Liver (tissue), 9 donors: Measurements from ENCODE around the gene RGL1. TPM values are rescaled to one million over a fixed set of nuclear protein-coding genes. Genes with fewer than 3 reads are reported as not detected.

ENCODE experiments used
- DNase-seq: peaks from one replicate; pipeline ENCODE4 v3.0.0-alpha.2; 2017; ENCODE audit warnings: low spot score
- H3K27ac ChIP-seq, 2 donors: one replicate each; pipeline ENCODE4 v1.7.0; 2013; ENCODE audit warnings: inconsistent platforms in 2 of 2, low read length in 2 of 2, control low read depth in 1 of 2, low read depth in 1 of 2, mild to moderate bottlenecking in 1 of 2
- H3K27me3 ChIP-seq, 4 donors: one replicate each; pipeline versions ENCODE4 v1.6.1 to v1.7.0; 2013; ENCODE audit warnings: low read length in 3 of 4, inconsistent platforms in 1 of 4, mild to moderate bottlenecking in 1 of 4, moderate library complexity in 1 of 4; ENCODE audit not compliant: control insufficient read depth in 4 of 4, insufficient read depth in 4 of 4
- H3K36me3 ChIP-seq, 4 donors: one replicate each; pipeline versions ENCODE4 v1.6.1 to v1.7.0; 2013; ENCODE audit warnings: low read length in 3 of 4, mild to moderate bottlenecking in 3 of 4, low read depth in 1 of 4, moderate library complexity in 1 of 4; ENCODE audit not compliant: control insufficient read depth in 4 of 4, insufficient read depth in 3 of 4
- H3K4me1 ChIP-seq, 4 donors: one replicate each; pipeline versions ENCODE4 v1.6.1 to v1.7.0; 2013; ENCODE audit warnings: low read length in 3 of 4, mild to moderate bottlenecking in 3 of 4, moderate library complexity in 1 of 4; ENCODE audit not compliant: control insufficient read depth in 4 of 4, insufficient read depth in 4 of 4
- H3K4me3 ChIP-seq, 3 donors: one replicate each; pipeline versions ENCODE4 v1.6.1 to v1.7.0; 2013; ENCODE audit warnings: low read length in 3 of 3, control low read depth in 1 of 3, low read depth in 1 of 3, mild to moderate bottlenecking in 1 of 3
- H3K9ac ChIP-seq, 2 donors: one replicate each; pipeline ENCODE4 v1.7.0; 2013; ENCODE audit warnings: low read length in 2 of 2, mild to moderate bottlenecking in 2 of 2, moderate library complexity in 2 of 2, control low read depth in 1 of 2, low read depth in 1 of 2
- H3K9me3 ChIP-seq, 4 donors: one replicate each; pipeline versions ENCODE4 v1.6.1 to v1.7.0; 2013; ENCODE audit warnings: low read length in 3 of 4; ENCODE audit not compliant: control insufficient read depth in 4 of 4
- ATF3 ChIP-seq: IDR thresholded peaks from 2 replicates; pipeline ENCODE4 v1.6.1; 2016; ENCODE audit warnings: antibody characterized with exemption
- CTCF ChIP-seq: fragments of 150-350 bp; IDR thresholded peaks from 2 replicates; pipeline ENCODE4 v1.5.1; 2017; ENCODE audit warnings: improper control_type of control experiment, low read depth, low read length; ENCODE audit not compliant: missing input control
- EGR1 ChIP-seq, 2 donors: IDR thresholded peaks; 2 replicates each; pipeline ENCODE4 v1.6.1; 2016 to 2018; ENCODE audit warnings: antibody characterized with exemption in 2 of 2, low read depth in 2 of 2
- FOXA2 ChIP-seq: IDR thresholded peaks from 2 replicates; pipeline ENCODE4 v1.6.1; 2016; ENCODE audit warnings: antibody characterized with exemption
- GABPA ChIP-seq, 2 donors: IDR thresholded peaks in 1 of 2; conservative IDR thresholded peaks in 1 of 2; 2 replicates each; pipeline ENCODE4 v1.6.1; 2016; ENCODE audit warnings: antibody characterized with exemption in 2 of 2, mild to moderate bottlenecking in 1 of 2, moderate library complexity in 1 of 2
- HNF4A ChIP-seq, 2 donors: conservative IDR thresholded peaks; 2 replicates each; pipeline ENCODE4 v1.6.1; 2016; ENCODE audit warnings: antibody characterized with exemption in 2 of 2, mild to moderate bottlenecking in 2 of 2
- JUND ChIP-seq, 2 donors: IDR thresholded peaks; 2 replicates each; pipeline ENCODE4 v1.6.1; 2016; ENCODE audit warnings: antibody characterized with exemption in 2 of 2
- MAX ChIP-seq: IDR thresholded peaks from 2 replicates; pipeline ENCODE4 v1.6.1; 2016; ENCODE audit warnings: antibody characterized with exemption
- SP1 ChIP-seq: IDR thresholded peaks from 2 replicates; pipeline ENCODE4 v1.6.1; 2018; ENCODE audit warnings: antibody characterized with exemption, mild to moderate bottlenecking
- TAF1 ChIP-seq: conservative IDR thresholded peaks from 2 replicates; pipeline ENCODE4 v1.6.1; 2016; ENCODE audit warnings: antibody characterized with exemption, mild to moderate bottlenecking
- YY1 ChIP-seq: IDR thresholded peaks from 2 replicates; pipeline ENCODE4 v1.6.1; 2016; ENCODE audit warnings: antibody characterized with exemption, mild to moderate bottlenecking
- WGBS: extraction: QIAGEN DNeasy Blood & Tissue Kit; methylation state at CpG from one replicate; pipeline ENCODE4 v1.1.7; 2013; 5-methylcytosine and 5-hydroxymethylcytosine counted together
- polyA plus RNA-seq, 2 donors: library from polyadenylated mRNA; stranded (reverse) in 1 of 2; unstranded in 1 of 2; fragments of 200-250 nt in 1 of 2; fragments of >200 nt in 1 of 2; fragmentation: Nextera tagmentation in 1 of 2; extraction: Ambion mirVana in 1 of 2; gene quantifications; one replicate each; pipeline versions ENCODE4 v1.2.1 to v1.2.3, GENCODE V29; 2013 to 2015
- total RNA-seq, 2 donors: library from RNA; depleted of rRNA; stranded (reverse); fragments of >200 nt; gene quantifications; one replicate each; pipeline ENCODE4 v1.2.3, GENCODE V29; 2014
- TF ChIP-seq, protein P1 (sequence below): IDR thresholded peaks from 2 replicates; pipeline ENCODE4 v1.6.1; 2016; ENCODE audit warnings: antibody characterized with exemption, mild to moderate bottlenecking
- TF ChIP-seq, protein P2 (sequence below): IDR thresholded peaks from 2 replicates; pipeline ENCODE4 v1.6.1; 2016; ENCODE audit warnings: antibody characterized with exemption
- donor health status: healthy.
- donor health status: healthy.
- donor health status: healthy.
- donor health status: healthy.
- donor health status: healthy.

RGL1 gene
- total and polyA plus RNA-seq, 4 donors: 3.9 to 15.3 (median 8.9) TPM

DNA sequence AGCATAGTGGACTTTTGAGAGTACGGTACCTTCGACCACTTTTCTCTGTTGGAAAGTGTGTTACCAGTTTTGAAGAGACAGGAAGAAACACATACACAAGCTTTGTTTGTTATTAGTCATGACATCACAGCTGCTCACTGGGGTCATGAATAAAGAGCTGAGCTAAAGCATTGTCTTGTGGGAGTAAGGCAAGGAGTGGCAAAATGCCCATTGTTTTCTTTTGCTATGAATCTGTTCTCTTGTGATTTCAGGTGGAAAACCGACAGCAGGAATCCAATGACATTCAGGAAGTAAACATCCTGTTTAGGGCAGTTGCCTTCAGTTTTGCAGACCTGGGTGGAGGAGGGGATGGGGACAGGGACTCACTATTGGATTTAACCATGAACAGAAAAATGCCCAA lies 66.2 kb downstream of the RGL1 start:
- H3K27me3 ChIP-seq: no peaks in the 10 kb centered on the region
- H3K27ac ChIP-seq: peak overlapping the region; percentile 51 to 53
- no peak for DNase-seq
- TF ChIP-seq CTCF (no peak), FOXA2 (no peak)
- H3K4me1 ChIP-seq: peaks cover 0 to 7% (median 2%) of the 10 kb centered on the region in 4 donors
- H3K9me3 ChIP-seq: no peaks in the 10 kb centered on the region
- no peaks in the 10 kb centered on the region for H3K36me3 ChIP-seq
- no peak overlapping the region for H3K9ac ChIP-seq
- 70% methylated on average over 3 of the region's 3 CpGs for WGBS
- no peak overlapping the region for H3K4me3 ChIP-seq

GRCh38 chr1:183871601-183872000 lies 66.7 kb downstream of the RGL1 start:
- H3K9me3 ChIP-seq: no peaks in the 10 kb centered on the region
- no peak overlapping the region for H3K4me3 ChIP-seq
- H3K27me3 ChIP-seq: no peaks in the 10 kb centered on the region
- WGBS: 79% methylated on average over 3 of the region's 3 CpGs
- H3K36me3 ChIP-seq: no peaks in the 10 kb centered on the region
- H3K9ac ChIP-seq: no peak overlapping the region
- H3K4me1 ChIP-seq: peaks cover 0 to 12% (median 2%) of the 10 kb centered on the region in 4 donors
- peak overlapping the region; percentile 51 to 53 for H3K27ac ChIP-seq
- TF ChIP-seq, protein P1, sequence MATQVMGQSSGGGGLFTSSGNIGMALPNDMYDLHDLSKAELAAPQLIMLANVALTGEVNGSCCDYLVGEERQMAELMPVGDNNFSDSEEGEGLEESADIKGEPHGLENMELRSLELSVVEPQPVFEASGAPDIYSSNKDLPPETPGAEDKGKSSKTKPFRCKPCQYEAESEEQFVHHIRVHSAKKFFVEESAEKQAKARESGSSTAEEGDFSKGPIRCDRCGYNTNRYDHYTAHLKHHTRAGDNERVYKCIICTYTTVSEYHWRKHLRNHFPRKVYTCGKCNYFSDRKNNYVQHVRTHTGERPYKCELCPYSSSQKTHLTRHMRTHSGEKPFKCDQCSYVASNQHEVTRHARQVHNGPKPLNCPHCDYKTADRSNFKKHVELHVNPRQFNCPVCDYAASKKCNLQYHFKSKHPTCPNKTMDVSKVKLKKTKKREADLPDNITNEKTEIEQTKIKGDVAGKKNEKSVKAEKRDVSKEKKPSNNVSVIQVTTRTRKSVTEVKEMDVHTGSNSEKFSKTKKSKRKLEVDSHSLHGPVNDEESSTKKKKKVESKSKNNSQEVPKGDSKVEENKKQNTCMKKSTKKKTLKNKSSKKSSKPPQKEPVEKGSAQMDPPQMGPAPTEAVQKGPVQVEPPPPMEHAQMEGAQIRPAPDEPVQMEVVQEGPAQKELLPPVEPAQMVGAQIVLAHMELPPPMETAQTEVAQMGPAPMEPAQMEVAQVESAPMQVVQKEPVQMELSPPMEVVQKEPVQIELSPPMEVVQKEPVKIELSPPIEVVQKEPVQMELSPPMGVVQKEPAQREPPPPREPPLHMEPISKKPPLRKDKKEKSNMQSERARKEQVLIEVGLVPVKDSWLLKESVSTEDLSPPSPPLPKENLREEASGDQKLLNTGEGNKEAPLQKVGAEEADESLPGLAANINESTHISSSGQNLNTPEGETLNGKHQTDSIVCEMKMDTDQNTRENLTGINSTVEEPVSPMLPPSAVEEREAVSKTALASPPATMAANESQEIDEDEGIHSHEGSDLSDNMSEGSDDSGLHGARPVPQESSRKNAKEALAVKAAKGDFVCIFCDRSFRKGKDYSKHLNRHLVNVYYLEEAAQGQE: no peak
- no peak for TF ChIP-seq TAF1
- no peak for TF ChIP-seq YY1
- TF ChIP-seq GABPA (IDR thresholded peaks at IDR 0.05 in 1 of 2, conservative IDR thresholded peaks at IDR 0.05 in 1 of 2): no peak
- TF ChIP-seq, protein P2, sequence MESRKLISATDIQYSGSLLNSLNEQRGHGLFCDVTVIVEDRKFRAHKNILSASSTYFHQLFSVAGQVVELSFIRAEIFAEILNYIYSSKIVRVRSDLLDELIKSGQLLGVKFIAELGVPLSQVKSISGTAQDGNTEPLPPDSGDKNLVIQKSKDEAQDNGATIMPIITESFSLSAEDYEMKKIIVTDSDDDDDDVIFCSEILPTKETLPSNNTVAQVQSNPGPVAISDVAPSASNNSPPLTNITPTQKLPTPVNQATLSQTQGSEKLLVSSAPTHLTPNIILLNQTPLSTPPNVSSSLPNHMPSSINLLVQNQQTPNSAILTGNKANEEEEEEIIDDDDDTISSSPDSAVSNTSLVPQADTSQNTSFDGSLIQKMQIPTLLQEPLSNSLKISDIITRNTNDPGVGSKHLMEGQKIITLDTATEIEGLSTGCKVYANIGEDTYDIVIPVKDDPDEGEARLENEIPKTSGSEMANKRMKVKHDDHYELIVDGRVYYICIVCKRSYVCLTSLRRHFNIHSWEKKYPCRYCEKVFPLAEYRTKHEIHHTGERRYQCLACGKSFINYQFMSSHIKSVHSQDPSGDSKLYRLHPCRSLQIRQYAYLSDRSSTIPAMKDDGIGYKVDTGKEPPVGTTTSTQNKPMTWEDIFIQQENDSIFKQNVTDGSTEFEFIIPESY: no peak
- no peak for TF ChIP-seq MAX
- no peak for TF ChIP-seq SP1
- no peak for TF ChIP-seq ATF3
- no peak for TF ChIP-seq JUND (IDR thresholded peaks at IDR 0.05)
- no peak for TF ChIP-seq HNF4A (conservative IDR thresholded peaks at IDR 0.05)
- TF ChIP-seq EGR1 (IDR thresholded peaks at IDR 0.05; ENCODE audit: low read depth in 2 of 2): no peak
- DNase-seq: no peak
